Tibial nerve (tissue), 4 donors: ENCODE measurements around the gene GPRC5B.

Experiments used
- EP300 ChIP-seq, 2 donors: sonication (generic); formaldehyde crosslinking; IDR thresholded peaks; one replicate each; pipeline ENCODE4 v1.6.1; 2017; ENCODE audit warnings: antibody characterized with exemption in 2 of 2, mild to moderate bottlenecking in 1 of 2
- POLR2A ChIP-seq, 2 donors: fragments of 450-650 bp; IDR thresholded peaks; one replicate each; pipeline ENCODE4 v1.6.1; 2017; ENCODE audit warnings: antibody characterized with exemption in 2 of 2, mild to moderate bottlenecking in 2 of 2, moderate library complexity in 2 of 2
- TF ChIP-seq, protein P1 (sequence below), 5 experiments: fragments of 200-600 bp in 3 of 5; fragments of 450-650 bp in 2 of 5; sonication (generic) in 3 of 5; IDR thresholded peaks; one replicate each; pipeline ENCODE4 v1.5.1; 2016 to 2019; ENCODE audit warnings: antibody characterized with exemption in 5 of 5, mild to moderate bottlenecking in 3 of 5, moderate library complexity in 2 of 5

DNA sequence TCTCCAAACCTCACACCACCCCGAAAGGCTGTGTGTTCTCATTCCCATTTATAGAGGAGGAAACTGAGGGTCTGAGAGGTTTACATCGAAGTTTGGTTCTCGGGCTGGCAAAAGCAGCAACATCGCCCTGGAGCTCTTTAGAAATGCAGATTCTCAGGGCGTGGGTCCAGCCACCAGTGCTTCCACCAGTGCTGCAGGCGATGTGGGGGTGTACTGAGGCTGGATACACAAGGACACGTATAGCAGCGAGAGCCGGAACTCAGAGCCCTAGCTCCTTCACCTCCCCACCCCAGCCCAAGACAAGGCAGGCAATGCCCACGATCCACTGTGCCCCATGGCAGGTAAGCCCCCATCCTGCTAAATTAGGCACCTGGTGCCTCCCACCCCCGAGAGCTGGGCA lies 5.9 kb downstream of the GPRC5B start:
- TF ChIP-seq POLR2A (IDR thresholded peaks at IDR 0.05) (no peak), EP300 (IDR thresholded peaks at IDR 0.05) (no peak)
- TF ChIP-seq, protein P1, sequence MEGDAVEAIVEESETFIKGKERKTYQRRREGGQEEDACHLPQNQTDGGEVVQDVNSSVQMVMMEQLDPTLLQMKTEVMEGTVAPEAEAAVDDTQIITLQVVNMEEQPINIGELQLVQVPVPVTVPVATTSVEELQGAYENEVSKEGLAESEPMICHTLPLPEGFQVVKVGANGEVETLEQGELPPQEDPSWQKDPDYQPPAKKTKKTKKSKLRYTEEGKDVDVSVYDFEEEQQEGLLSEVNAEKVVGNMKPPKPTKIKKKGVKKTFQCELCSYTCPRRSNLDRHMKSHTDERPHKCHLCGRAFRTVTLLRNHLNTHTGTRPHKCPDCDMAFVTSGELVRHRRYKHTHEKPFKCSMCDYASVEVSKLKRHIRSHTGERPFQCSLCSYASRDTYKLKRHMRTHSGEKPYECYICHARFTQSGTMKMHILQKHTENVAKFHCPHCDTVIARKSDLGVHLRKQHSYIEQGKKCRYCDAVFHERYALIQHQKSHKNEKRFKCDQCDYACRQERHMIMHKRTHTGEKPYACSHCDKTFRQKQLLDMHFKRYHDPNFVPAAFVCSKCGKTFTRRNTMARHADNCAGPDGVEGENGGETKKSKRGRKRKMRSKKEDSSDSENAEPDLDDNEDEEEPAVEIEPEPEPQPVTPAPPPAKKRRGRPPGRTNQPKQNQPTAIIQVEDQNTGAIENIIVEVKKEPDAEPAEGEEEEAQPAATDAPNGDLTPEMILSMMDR (IDR thresholded peaks at IDR 0.05), result no peak
